Left ventricle myocardium inferior (tissue), 1 donor: Measurements from ENCODE around the gene GOSR1. TPM values are rescaled to one million over a fixed set of nuclear protein-coding genes. Genes with fewer than 3 reads are reported as not detected.

Experiments used
- DNase-seq: peaks from one replicate; pipeline ENCODE4 v3.0.0-alpha.2; 2020
- H3K27ac ChIP-seq: fragments of 200-600 bp; replicated peaks from 2 replicates; pipeline ENCODE4 v1.8.0; 2021
- H3K27me3 ChIP-seq: fragments of 200-600 bp; 2 replicates; pipeline ENCODE4 v1.8.0; 2021; ENCODE audit warnings: low read depth
- H3K36me3 ChIP-seq: fragments of 200-600 bp; 2 replicates; pipeline ENCODE4 v1.8.0; 2021
- H3K4me1 ChIP-seq: fragments of 200-600 bp; 2 replicates; pipeline ENCODE4 v1.8.0; 2021
- H3K4me3 ChIP-seq: fragments of 200-600 bp; 2 replicates; pipeline ENCODE4 v1.8.0; 2021; ENCODE audit warnings: mild to moderate bottlenecking, moderate library complexity
- H3K9me3 ChIP-seq: fragments of 200-600 bp; replicated peaks from 2 replicates; pipeline ENCODE4 v1.8.0; 2021
- intact Hi-C: fragments of 100-400 bp; cut with micrococcal nuclease; formaldehyde crosslinking; loops from one replicate; pipeline ENCODE4 v1.11.0; 2022
- total RNA-seq: library from RNA; stranded (reverse); fragmentation: NEBNext Ultra II Directional; extraction: Animal tissue kit (Norgen Biotek cat#: 25700); gene quantifications from one replicate; pipeline ENCODE4 v1.2.1, GENCODE V29; 2021
- TF ChIP-seq, protein P1 (sequence below): fragments of 200-600 bp; IDR thresholded peaks from 2 replicates; pipeline ENCODE4 v1.8.0; 2021; ENCODE audit warnings: antibody characterized with exemption, mild to moderate bottlenecking, borderline replicate concordance
- donor health status: DM: no; HTN: yes; CAD: no; lungs with severe emphysema.

GOSR1 gene
- total RNA-seq, 1 donor from 2014 or later: 28.2 TPM

DNA sequence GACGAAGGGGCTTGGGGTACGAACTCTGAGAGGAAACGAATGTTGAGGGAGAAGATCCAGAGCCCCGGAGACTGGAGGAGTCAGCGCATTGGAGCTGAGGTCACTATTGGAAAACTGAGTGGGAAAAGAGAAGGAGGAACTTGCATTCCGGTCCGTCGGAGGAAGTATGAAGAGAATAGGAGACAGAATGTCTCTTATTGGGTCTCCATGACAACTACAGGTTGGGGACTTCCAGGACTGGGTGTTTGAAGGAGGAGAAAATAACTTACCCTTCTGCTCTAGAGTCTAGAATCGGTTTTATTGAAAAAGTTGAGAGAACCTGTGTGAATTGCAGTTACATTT is 537 bp downstream of the GOSR1 start:
- intact Hi-C loops: no loop called here
- Histone ChIP-seq H3K9me3 (no peaks in the 10 kb centered on the region), H3K27me3 (no peaks in the 10 kb centered on the region), H3K36me3 (peaks cover 31% of the 10 kb centered on the region), H3K4me3 (peak overlapping the region; percentile 87), H3K27ac (peak overlapping the region; percentile 92), H3K4me1 (peaks cover 45% of the 10 kb centered on the region)
- no peak for DNase-seq
- TF ChIP-seq, protein P1, sequence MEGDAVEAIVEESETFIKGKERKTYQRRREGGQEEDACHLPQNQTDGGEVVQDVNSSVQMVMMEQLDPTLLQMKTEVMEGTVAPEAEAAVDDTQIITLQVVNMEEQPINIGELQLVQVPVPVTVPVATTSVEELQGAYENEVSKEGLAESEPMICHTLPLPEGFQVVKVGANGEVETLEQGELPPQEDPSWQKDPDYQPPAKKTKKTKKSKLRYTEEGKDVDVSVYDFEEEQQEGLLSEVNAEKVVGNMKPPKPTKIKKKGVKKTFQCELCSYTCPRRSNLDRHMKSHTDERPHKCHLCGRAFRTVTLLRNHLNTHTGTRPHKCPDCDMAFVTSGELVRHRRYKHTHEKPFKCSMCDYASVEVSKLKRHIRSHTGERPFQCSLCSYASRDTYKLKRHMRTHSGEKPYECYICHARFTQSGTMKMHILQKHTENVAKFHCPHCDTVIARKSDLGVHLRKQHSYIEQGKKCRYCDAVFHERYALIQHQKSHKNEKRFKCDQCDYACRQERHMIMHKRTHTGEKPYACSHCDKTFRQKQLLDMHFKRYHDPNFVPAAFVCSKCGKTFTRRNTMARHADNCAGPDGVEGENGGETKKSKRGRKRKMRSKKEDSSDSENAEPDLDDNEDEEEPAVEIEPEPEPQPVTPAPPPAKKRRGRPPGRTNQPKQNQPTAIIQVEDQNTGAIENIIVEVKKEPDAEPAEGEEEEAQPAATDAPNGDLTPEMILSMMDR: no peak

DNA sequence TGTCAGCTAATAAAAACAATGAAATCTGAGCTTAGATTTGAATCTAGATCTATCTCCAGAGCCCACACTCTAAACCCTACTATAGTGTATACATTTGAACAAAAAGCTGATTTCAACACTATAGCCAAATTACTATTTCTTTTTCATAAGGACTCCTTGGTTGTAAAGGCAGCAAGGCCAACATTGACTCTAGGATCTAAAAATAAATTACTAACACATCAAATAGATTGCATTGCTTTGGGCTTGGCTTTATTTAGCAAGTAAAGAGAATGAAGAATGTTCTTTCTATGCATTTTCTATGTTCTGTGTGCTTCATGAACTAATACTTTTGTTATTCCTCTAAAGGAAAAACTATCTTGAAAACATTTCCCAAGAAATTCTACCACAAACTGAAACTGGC is 5.3 kb downstream of the GOSR1 start:
- H3K9me3 ChIP-seq: no peaks in the 10 kb centered on the region
- intact Hi-C loops: no loop called here
- peak overlapping the region; percentile 47 for H3K27ac ChIP-seq

DNA sequence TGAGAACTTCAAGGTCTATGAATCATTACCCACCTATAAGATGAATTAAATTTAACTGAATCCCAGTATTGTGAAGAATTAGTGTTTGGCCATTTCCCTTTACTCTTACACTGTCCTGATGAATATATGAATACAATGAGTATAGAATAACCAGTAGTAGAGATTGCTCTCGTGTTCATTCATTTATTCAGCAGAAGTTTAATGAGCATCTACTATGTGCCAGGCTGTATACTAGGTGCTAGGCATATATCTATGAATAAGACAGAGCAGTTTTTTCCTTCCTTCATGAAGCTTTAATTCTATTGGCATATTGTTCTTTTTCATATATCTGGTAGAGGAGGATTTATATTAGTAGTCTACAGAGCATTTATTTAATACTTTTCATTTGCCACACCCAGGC is 6.0 kb downstream of the GOSR1 start:
- TF ChIP-seq, protein P1: no peak
- no peak overlapping the region for H3K27ac ChIP-seq
- peaks cover 30% of the 10 kb centered on the region for H3K4me1 ChIP-seq
- no peaks in the 10 kb centered on the region for H3K9me3 ChIP-seq
- peaks cover 85% of the 10 kb centered on the region for H3K36me3 ChIP-seq
- intact Hi-C loops: no loop called here
- no peak for DNase-seq
- H3K27me3 ChIP-seq: no peaks in the 10 kb centered on the region
- H3K4me3 ChIP-seq: no peak overlapping the region

More for the DNA sequence above, 5.3 kb downstream of the GOSR1 start:
- no peak overlapping the region for H3K4me3 ChIP-seq
- peaks cover 36% of the 10 kb centered on the region for H3K4me1 ChIP-seq
- H3K27me3 ChIP-seq: no peaks in the 10 kb centered on the region
- TF ChIP-seq, protein P1: no peak
- peaks cover 79% of the 10 kb centered on the region for H3K36me3 ChIP-seq
- no peak for DNase-seq

DNA sequence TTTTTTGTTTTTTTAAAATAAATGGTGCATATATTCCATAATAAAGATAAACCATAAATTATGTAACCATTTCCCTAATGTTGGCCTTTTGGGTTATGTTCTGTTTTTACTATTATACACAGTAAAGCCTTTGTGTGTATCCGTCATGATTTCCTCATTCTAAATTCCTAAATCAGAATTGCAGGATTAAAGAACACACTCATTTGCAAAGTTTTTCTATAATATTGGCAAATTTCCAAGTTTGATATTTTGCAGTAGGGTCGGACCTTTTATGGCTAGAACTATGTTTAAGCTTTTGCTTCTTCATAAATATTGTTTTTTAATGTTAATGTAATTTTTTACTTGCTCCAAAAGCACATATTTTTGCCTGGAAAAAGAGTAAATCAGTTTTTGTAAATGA is 16.6 kb downstream of the GOSR1 start:
- intact Hi-C loops: no loop called here

DNA sequence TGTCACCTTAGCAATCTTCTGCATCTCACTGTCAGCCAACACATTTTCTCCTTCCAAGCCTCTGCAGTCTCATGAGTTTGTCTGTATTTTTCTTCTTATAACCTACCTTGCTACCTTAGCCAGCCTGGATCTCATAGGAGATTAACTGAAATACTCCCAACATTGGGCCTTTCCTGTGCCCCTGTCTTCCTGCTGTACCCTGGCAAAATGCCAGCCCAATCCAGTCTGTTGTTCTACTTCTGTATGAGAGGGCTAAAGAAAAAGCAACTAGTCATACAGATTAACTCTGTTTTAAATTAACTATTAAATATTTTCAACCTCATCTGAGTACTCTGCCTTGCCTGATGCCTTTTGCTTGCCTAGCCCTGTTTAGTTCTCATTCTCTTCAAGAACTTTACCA is 18.4 kb downstream of the GOSR1 start:
- no peak for DNase-seq
- intact Hi-C loops: no loop called here
- peaks cover 100% of the 10 kb centered on the region for H3K36me3 ChIP-seq

More for the DNA sequence above, 16.6 kb downstream of the GOSR1 start:
- Histone ChIP-seq H3K36me3 (peaks cover 100% of the 10 kb centered on the region), H3K27ac (no peak overlapping the region), H3K4me3 (no peak overlapping the region), H3K27me3 (no peaks in the 10 kb centered on the region), H3K4me1 (peaks cover 6% of the 10 kb centered on the region), H3K9me3 (no peaks in the 10 kb centered on the region)
- TF ChIP-seq, protein P1: no peak
- no peak for DNase-seq

More for the DNA sequence above, 18.4 kb downstream of the GOSR1 start:
- Histone ChIP-seq H3K4me3 (no peak overlapping the region), H3K4me1 (peaks cover 6% of the 10 kb centered on the region), H3K27ac (no peak overlapping the region), H3K9me3 (no peaks in the 10 kb centered on the region), H3K27me3 (no peaks in the 10 kb centered on the region)
- TF ChIP-seq, protein P1: no peak
